GM12875 (cell line): ENCODE results near the gene HCFC1.

Source experiments
- H3K4me3 ChIP-seq: one replicate; pipeline ENCODE4 v1.5.1; 2011; ENCODE audit warnings: low read depth, low read length, control low read depth
- TF ChIP-seq, protein P1 (sequence below): IDR thresholded peaks from 2 replicates; pipeline ENCODE4 v1.5.1; 2011; ENCODE audit warnings: low read depth, mild to moderate bottlenecking, control low read depth, inconsistent platforms, low read length, moderate library complexity, borderline replicate concordance; ENCODE audit not compliant: insufficient read depth

Gene HCFC1

DNA sequence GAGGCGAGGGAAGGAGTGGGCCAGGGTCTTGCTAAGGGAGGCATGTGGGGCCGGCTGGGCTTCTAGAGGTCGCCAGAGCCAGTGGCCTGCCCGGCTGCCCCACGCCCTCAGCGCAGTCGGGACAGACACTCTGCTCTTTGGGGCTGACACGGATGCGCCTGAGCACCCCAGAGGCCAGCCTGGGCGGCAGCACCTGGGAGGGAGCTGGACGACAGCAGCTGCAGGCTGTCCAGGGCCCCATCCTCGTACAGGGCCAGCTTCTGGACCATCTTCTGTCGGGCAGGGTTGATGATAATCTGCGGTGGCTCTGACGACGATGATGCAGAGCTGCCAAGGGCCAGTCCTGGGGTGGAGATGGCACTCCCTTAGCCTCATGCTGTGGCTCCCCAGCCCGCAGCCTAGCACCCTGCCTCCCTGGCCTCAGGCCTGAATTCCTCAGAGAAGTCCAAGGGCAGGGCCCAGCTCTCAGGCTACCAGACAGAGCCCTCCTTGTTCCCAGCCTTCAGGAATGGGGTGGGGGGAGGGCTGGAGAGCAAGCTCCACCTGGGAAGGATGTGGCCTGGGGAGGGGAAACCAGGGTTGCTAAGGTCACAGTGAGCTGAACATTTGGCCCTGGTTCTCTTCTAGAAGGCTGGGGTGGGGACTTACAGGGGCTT, 40.8 kb upstream of the HCFC1 start:
- TF ChIP-seq, protein P1, sequence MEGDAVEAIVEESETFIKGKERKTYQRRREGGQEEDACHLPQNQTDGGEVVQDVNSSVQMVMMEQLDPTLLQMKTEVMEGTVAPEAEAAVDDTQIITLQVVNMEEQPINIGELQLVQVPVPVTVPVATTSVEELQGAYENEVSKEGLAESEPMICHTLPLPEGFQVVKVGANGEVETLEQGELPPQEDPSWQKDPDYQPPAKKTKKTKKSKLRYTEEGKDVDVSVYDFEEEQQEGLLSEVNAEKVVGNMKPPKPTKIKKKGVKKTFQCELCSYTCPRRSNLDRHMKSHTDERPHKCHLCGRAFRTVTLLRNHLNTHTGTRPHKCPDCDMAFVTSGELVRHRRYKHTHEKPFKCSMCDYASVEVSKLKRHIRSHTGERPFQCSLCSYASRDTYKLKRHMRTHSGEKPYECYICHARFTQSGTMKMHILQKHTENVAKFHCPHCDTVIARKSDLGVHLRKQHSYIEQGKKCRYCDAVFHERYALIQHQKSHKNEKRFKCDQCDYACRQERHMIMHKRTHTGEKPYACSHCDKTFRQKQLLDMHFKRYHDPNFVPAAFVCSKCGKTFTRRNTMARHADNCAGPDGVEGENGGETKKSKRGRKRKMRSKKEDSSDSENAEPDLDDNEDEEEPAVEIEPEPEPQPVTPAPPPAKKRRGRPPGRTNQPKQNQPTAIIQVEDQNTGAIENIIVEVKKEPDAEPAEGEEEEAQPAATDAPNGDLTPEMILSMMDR, result no peak
- no peak overlapping the region for H3K4me3 ChIP-seq

DNA sequence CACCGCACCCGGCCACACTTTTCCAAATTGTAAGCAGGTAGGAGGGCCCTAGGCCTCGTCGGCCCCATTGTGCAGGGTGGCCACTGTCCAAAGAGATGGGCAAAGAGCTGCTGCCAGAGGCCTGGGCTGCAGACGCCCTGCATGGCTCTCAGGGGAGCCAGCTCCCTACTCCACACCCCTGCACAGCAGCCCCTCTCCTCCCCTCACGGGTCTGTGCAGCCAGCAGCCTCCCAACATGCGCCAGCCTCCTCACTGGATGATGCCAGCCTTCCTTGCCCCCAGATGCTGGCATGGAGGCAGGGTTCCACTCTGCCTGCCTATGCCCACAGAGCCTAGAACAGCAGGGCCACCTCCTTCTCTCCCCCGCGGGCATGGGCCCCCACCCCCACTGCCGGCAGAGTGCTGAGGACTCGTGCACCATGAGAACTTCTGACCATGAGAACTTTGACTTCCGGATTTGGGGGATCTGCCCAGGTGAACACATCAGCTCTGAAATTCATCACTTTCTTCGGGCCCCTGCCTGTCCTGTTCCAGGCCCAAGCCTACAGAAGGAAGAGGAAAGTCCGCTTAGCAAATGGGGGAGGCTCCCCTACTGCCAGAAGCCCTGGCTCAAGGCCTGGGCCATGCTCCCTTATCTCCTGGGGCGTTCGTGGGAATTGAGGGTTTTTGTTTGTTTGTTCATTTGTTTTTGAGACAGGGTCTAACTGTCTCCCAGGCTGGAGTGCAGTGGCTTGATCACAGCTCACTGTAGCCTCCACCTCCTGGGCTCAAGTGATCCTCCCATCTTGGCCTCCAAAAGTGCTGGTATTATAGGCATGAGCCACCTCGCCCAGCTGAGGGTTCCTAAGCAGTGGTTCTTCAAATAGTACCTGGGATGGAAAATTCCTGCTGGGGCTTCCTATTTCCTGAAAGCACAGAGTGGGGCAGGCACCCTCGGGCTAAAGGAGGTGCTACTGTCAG, 40.0 kb upstream of the HCFC1 start:
- no peak overlapping the region for H3K4me3 ChIP-seq
- TF ChIP-seq, protein P1, result no peak

DNA sequence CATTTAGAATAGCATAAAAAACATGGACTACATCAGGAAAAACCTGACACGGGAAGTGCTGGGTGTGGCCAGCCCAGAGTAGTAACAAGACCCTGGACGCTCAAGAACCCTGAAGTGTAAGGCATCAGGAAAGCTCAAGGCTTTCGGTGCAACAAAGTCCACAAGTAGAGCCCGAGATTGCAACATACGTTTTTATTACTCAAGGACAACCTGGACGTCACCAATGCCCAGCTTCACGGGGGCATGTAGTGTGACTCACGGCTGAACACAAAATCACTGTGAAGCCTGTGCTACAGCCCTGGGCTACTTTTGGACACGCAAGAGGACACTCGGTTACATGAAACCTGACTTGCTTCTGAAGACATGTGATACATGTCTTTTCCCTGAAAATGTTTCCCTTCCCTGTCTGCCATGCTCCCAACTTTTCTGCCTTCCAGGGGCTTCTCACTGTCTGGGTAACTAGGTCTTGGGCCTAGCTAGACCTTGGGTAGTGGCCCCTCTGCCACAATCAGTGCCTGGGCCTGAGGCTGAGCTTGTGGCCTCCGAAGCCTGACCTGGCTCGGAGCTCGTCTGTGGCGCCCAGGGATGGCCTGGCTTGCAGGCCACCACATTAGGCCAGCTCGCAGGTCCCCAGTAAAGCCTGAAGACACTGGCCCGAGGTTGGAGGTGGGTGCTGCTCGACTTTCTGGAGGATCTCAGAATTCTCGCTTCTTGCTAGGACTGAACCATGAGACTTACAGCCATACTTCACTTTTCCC, 38.9 kb upstream of the HCFC1 start:
- no peak overlapping the region for H3K4me3 ChIP-seq
- TF ChIP-seq, protein P1, result no peak

DNA sequence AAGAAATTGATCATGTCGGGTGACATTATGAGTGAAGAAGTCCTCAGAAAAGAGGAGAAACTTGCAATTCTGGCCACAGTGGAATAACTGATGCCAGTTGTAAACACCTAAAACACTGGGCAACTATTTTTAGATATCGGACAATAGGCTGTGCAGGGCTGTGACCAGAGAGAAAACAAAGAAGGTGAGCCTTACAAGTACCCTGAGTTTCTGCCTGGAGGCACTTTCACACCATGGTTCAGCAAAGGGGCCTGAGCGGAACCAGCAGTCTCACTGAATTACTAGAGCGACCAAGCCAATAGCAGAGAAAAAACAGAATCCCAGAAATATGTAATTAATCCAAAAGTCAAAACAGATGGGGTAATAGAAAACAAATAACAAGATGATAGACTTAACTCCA, 36.9 kb upstream of the HCFC1 start:
- TF ChIP-seq, protein P1, result no peak
- no peak overlapping the region for H3K4me3 ChIP-seq

DNA sequence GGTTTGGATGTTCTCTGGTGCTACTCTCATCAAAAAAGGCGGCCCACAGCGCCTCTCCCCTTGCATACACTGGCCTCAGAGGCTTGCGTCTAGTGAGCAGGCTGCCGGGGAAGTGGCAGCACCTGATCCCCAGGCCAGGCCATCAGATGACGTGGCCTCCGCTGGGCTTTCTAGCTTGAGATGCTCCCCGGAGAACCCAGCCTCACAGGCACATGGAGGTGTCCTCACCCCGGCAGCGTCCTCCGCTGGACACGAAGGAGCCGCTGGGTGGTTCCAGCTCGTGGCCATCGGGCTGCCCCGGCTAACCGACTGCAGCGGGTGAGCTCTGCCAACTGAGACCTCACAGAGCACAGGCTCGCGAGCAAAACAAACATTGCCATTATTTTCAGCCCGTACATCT, 35.3 kb upstream of the HCFC1 start:
- H3K4me3 ChIP-seq, result no peak overlapping the region

DNA sequence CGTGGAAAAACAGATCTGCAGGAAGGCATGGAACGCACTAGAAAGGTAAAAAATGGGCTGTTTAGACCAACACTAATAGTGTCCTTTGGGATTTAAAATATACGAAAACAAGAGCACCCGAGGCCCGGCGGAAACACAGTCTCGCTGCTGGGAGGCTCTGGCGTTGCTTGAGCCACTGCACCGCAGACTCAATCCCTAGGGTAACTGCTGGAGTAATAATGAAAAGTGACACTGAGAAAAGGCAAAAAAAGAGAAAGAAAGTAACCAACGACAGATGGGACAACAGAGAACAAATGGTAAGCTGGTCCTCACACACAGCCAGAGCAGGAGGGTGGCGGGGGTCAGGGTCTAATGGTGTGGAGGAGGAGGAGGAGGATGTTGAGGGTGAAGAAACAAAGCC, 32.7 kb upstream of the HCFC1 start:
- TF ChIP-seq, protein P1, result no peak
- H3K4me3 ChIP-seq, result no peak overlapping the region

More for the DNA sequence above, 35.3 kb upstream of the HCFC1 start:
- TF ChIP-seq, protein P1, result no peak
